Fibroblast of skin of scalp (primary cell): Measurements from ENCODE around the gene PRPF8.
"Not testable (repeated sequence)": the region's sequence is repeated elsewhere in the genome, so short reads cannot be mapped to it uniquely, and the experiment has no call there.

Experiments used
- DNase-seq: peaks from one replicate; pipeline ENCODE4 v3.0.0-alpha.2; 2013

The PRPF8 gene

DNA sequence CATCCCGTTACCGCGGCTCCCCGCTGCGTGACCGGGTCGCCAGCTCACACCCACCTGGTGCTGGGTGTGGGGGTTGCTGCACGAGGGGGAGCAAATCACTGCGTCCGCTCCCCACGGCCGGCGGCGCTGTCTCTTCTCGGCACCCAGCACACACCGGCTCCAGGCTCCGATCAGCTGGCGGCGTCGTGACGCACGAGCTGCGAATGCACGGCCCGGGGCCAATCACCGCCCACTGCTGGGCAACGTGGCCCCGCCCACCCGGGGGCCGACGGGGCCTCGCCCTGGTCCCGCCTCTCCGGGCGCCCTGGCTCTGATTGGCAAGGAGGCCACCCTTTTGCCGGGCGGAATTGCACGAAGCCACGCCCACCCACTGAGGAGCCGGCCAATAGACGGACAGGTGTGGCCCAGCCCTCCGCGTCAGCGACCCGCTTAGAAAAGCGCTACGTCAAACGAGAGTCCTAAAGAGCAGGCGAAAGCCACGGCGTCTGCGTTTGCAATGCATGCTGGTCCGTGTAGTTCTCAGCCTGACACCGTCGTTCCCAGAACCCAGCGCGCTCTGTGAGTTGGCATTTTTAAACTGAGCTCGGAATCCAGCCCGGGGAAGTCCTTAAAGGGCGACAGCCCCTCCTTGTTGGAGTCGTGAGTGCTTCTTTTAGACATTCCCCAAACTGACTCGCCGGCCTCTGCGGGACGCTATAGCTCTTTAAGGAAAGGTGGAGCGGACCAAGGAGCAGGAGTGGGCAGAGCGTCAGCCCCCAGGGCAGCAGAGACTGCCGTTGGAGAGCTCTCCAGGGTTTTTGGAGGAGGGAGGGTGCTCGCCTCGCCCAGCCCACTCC, 31.6 kb upstream of the PRPF8 start:
- DNase-seq = peak; percentile 100

DNA sequence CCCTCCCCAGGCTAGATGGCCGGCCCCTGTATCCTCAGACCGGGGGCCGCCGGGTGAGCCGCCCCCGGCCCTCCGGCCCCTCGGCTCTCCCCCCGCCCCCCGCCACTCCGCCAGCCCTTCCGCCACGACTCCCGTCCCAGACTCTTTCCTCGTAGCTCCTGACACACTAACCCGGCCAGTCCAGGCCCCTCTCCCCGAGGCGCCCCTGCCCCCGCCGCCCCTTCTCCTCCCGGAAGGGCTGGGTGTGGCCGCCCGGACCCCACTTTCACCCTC, 31.1 kb upstream of the PRPF8 start:
- no peak for DNase-seq

DNA sequence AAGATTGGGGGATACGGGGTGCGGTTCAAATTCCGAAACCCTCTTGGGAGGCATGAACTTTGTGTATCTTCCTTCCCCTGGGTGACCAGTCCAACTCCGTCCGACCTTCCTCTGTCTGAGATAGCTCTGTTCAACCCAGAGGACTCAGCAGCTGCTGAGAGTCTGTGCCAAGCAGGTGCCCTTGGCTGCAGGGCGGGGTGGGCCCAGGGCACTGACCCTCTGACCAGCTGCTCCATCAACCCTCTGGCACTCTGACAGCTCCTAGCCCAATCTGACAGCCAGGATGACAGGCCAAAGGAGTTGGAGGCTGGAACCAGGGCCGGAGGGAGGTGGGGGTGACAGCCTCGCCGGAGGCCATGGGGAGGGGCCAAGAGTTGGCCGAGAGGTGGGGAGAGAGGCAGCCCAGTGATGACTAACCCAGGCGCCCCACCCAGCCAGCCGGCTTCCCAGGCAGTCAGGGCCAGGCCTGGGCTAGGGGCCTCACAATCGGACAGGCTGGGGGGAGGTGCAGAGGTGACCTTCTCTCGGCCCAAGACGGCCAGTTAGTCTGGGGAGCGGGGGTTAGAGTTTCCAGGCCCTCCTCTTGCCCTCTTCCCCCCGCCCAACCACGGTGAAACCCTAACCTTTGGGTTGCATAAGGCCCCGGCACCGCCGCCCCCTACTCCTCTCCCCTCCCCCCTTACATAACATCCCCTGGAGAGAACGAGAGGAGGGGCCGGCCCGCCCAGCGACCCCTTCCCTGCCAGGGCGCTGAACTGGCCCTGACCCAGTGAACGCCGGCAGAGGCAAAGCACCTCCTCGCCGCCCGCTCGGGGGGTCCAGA, 30.5 kb upstream of the PRPF8 start:
- DNase-seq = peak; percentile 94

DNA sequence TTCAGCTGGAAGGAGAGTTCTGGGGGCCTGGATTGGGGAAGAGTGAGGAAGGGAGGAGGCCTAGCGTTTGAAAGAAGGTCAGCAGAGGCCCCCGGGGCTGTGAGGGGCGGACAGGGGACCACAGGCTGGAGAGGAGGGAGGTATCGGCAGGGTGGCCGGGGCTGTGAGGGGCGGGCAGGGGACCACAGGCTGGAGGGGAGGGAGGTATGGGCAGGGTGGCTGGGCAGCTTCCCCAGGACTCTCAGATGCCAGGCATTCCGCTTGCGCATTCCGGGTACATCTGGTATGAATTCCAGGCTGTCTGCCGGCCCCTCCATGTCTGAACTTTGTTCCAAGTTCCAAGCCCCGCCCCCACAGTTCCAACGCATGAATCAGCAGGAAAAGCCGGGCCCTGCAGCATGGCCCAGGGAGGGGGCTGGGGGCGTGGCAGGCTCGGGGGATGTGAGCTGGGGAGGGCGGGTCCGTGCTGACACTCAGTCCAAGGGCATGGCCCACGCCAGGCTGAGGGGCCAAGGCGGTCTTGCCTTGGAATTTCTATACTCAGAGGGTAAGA, 29.8 kb upstream of the PRPF8 start:
- DNase-seq = peak; percentile 100

DNA sequence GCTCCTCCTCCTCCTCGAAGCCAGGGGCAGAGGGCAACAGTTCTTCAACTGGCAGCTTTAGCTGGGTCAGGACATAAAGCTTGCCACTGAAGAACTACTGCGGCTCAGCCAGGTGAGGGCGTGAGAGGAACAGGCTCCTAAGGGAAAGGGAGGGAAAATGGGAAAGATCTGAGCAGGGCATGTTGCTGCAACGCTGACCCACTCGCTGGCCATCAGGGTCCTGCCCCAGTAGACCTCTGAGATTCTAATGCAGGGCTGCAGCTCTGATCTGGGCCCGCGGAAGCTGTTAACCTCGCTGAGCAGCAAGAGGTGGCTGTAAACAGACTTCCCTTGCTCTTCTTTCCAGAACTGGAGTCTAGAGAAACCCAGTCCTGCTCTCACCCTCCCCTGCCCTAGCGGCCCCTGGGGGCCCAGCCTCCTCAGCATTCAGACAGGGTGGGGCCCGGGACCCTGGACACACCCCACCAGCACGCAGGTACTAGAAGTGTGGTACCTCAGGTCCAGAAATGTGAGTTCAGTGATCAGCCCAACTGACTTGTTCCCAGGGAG, 29.3 kb upstream of the PRPF8 start:
- no peak for DNase-seq

DNA sequence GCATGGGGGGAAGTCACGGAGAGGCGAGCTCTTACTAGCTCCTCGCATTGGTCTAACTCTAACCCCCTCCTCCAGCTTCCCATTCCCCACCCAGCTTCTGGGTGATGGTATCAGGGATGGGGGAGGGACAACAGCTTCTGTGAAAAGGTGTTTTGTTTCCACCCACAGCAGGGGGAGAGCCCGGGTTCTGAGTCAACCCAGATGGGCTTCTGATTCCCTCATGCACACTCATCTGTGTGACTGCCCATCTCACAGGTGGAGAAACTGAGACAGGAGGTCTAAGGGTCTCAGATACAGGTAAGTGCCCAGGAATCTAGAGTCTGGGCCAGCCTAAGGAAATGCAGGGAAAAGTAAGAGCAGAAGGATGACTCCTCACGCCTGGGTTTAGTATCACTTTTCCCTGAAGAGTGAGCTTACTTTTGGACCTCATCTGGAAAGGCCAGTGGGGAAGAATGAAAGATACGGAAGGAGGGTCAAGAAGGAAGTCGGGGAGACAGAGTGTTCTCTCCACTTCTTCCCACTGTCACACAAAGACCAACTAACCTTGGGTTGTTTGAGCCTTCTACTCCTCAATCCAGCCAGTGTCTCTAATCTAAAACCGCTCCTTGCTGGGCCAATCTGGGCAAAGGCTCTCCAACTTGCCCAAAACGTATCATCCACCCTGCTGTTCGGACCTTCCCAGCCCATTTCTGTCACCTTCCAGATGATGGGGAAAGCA, 28.7 kb upstream of the PRPF8 start:
- DNase-seq = no peak

DNA sequence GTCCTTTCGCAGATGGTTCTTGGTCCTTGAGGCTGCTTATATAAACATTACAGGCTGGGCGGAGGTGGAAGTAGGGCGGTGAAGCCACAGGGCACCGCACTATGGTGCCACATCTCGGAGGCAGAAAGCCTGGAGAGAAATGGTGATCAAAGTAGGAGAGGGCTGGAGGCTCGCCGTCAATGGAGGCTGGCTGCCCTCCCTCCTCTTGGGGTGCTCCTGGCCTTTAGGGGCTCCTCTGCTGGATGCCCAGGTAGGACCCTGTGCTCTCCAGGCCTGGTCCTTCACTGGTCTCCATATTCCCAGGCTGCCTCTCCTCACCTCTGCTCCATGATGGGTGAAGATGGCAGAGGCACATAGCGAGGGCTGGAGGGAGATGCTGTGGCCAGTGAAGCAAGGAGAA, 27.6 kb upstream of the PRPF8 start:
- no peak for DNase-seq

DNA sequence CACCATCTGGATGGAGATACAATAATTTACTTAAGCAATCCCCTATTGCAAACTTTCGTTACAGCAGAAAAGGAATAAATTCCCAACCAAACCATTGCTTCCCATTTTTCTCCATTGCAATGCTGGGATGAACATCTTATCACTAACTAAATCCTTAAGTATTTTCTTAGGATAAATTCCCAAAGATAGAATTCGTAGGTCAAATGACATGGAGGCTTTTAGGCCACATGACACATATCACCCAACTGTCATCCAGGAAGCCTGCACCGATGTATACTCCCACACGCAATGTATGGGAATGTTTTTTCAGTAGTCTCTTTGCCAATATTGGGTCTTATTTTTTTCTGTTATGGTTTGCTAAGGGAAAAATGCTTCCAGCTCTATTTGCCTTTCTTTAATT, 27.1 kb upstream of the PRPF8 start:
- no peak for DNase-seq

DNA sequence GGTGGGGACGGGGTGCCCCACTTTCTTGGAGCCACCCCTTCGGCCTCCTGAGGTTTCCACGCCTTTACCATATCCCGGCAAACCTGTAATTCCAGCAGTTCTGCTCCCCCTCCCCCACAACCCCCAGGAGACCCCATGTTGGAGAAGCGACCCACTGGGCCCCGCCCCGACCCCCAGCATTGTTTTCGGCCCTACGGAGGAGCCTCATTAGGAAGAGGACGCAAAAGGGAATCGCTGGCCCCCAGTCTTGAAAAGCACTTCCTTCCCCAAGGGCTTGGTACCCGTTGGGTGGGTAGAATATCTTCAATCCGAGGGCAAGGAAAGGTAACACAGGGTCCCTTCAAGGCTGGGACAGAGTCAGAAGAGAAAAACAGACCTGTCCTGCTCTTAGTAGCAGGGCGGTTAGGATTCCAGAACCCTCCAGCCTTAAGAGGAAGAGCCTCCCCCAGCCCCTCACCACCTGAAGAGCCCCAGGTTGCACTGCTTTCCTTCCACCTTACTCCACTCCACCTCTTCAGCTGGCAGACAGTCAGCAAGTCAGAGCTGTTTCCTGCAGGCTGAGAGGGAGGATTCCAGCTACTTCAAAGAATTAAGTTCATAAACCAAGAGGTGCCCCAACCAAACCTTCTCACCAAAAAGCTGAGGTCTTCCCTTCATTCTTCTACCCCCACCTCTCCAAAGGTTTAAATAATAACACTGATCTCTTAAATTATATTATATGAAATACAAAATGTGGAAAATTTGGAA, 26.3 kb upstream of the PRPF8 start:
- peak; percentile 49 for DNase-seq

DNA sequence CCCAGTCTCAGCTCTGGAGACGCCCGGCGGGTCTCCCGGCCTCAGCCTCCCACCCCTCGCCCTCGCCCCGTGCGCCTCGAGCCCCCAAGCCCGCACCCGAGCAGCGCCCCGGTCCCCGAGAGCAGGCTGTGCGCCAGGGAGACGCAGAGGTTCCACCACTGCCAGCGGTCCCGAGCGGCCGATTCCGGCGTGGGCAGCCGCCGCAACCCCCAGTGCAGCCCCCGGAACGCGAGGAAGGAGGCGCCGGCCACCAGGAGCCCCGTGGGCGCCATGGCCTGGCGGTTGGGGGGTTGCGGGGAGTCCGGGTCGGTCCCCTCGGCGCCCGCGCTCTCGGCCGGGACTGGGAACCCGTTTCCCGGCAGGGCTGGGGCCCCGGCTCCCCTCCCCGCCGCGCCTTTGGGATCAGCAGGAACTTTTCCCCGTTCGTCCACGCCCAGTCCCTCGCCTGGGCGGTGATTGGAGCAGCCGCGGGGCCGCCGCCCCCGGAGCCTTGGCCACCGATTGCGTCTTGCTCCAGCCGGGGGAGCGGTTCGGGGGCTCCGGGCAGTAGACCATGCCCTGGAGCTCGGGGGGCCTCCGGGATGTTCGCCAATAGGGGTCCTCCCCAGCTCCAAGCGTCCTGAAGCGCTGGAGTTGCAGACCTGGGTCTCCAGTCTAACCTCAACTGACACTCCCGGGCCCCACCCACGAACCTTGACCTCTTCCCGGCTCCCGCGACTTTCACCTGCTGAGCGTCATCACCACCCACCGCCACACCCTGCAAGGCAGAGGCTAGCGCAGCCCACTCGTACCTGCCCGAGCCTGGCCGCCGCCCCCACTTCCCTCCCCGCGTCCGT, 25.5 kb upstream of the PRPF8 start, which contains the start of gene TLCD2:
Gene TLCD2 (minus strand): TSS at position 407 of the 836 bp plus-strand sequence. CDS start 135 bp downstream, at position 272.
- DNase-seq = peak; percentile 83

DNA sequence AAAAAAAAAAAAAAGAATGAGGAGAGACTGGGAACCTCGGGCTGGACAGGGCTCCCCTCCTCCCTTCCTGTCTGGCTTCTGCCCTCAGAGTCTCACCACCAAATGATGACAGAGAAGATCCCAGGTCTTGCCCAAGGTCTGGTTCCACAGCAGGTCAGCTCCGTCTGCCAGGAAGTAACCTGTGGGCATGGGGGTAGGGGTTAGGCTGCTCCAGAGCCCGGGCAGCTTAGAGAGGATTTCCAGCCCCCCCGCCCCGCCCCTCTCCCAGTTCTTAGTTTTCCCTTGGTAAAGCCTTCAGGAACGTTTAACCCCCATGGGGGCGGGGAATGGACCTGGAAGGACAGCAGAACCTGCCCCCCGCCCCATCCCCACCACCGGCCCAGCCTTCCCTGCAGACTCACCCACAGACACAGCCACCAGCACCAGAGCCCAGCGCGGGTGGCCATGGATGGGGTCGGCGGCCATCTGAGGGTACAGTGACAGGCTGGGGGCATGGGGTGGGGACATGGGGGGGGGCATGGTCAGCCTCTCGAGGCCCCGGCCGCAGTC, 24.8 kb upstream of the PRPF8 start:
- DNase-seq = no peak

DNA sequence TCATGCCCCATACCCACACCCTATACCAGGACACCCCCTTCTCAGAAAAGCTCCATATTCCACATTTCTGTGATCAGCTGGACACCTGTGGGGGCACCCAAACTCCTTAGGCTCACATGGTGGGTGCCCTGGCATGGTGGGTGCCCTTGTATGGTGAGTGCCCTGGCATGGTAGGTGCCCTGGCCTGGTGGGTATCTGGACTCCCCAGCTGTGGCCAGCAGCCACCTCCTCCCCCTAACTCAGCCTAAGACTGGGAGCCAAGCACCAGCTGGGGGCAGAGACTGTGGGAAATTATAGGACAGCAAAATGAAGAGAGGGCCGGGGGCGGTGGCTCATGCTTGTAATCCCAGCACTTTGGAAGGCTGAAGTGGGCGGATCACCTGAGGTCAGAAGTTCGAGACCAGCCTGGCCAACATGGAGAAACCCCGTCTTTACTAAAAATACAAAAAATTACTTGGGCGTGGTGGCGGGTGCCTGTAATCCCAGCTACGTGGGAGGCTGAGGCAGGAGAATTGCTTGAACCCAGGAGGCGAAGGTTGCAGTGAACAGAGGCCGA, 24.2 kb upstream of the PRPF8 start:
- not testable (repeated sequence) for DNase-seq

DNA sequence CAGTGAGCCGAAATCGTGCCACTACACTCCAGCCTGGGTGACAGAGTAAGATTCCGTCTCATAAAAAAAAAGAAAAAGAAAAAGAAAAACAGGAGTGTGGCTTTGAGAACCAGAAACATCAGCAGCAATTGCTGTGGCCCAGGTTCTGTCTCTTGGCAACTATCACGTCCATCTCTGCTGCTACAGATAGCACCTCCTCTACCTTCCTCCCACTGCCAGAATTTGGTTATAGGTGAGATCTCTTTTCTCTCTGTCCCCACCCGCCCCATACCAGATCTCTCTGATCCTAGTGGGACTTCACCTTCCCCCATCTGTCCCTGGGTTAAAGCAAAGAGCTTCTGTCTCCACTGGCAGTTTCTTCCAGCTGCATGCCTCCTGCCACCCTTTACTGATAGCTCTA, 22.4 kb upstream of the PRPF8 start:
- DNase-seq = no peak

DNA sequence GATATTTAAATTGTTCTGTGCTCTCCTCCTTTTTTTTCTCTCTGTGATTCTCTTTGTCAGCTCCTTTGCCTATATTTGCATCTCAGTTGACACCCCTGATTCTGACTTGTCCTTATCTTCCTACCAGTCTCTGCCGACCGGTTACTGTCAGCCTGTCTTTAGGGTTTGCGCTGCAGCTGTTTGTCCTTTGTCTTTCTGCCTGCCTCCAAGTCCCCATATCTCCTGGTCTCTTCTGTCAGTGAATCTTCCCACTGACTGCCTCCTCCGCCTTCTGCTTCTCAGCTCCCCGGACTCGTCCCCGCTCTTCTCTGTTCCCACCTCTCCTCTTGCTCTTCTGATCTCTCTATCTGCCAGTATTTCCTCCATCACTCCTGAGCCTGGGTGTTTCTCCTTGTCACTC, 20.3 kb upstream of the PRPF8 start:
- DNase-seq = no peak

DNA sequence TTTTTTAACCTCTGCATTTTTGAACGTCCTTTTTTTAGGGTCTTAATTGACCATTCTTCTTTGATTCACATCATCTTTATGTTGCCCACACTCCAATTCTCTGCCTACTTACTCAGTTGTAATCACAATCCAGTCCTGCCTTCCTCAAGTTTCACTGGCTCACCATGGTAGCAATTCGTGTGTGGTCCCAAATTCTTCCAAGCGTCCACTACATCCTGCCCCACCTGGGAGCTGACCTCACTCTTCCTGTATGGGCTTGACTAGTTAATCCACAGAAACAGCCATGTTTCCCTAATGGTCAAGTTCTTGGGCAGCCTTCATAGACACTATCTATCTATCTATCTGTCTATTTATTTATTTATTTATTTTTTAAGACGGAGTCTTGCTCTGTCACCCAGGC, 18.4 kb upstream of the PRPF8 start:
- DNase-seq = no peak

DNA sequence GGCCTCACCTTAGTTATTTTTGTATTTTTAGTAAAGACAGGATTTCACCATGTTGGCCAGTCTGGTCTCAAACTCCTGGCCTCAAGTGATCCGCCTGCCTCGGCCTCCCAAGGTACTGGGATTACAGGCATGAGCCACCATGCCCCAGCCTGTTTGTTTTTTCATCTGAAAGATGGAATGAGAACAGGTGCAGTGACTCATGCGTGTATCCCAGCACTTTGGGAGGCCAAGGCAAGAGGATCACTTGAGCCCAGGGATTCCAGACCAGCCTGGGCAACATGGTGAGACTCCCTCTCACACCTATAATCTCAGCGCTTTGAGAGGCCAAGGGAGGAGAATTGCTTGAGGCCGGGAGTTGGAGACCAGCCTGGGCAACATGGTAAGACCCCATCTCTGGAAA, 15.2 kb upstream of the PRPF8 start:
- not testable (repeated sequence) for DNase-seq

DNA sequence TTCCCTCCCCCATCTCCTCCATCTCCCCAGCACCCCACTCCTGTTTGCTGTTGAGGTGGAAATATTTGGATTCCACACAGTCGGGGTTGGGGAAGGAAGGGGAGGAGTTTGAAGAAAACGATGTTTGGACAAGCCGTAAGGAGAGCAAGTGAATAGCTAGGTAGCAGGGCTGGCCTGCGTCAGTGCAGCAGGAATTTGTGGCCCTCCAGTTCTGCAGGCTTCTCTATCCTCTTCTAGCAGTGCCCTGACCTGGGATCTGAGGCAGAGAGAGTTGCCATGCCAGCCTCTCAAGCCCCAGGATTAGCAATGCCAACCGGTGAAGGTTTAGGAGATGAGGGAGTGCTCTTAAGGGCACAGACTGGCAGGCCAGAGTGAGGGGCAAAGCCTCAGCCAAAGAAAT, 13.0 kb upstream of the PRPF8 start:
- DNase-seq = no peak

DNA sequence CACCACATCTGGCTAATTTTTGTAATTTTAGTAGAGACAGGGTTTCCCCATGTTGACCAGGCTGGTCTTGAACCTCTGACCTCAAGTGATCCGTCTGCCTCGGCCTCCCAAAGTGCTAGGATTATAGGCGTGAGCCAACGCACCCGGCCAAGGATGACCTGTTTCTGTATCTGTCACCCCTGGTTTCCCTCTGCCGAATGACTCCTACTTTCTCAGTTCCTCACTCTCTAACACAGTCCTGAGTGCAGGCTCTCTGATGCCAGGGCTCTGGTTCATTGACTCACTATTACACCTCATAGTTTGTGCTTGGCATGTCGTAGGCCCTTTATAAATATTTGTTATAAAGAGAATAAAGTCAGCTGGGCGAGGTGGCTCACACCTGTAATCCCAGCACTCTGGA, 10.7 kb upstream of the PRPF8 start:
- no peak for DNase-seq

DNA sequence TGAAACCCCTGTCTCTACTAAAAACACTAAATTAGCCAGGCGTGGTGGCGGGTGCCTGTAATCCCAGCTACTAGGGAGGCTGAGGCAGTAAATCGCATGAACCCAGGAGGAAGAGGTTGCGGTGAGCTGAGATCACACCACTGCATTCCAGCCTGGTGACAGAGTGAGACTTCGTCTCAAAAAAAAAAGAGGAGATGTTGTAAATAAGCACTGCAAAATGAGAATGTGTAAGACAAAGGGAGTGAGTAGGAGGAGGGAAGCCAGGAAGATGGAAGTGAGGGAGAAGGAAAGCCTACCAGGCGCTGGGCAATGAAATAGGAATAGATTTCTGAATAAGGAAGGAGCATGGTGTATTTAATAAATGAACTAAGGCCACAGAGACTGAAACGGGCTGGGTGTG, 8.7 kb upstream of the PRPF8 start:
- DNase-seq = no peak

DNA sequence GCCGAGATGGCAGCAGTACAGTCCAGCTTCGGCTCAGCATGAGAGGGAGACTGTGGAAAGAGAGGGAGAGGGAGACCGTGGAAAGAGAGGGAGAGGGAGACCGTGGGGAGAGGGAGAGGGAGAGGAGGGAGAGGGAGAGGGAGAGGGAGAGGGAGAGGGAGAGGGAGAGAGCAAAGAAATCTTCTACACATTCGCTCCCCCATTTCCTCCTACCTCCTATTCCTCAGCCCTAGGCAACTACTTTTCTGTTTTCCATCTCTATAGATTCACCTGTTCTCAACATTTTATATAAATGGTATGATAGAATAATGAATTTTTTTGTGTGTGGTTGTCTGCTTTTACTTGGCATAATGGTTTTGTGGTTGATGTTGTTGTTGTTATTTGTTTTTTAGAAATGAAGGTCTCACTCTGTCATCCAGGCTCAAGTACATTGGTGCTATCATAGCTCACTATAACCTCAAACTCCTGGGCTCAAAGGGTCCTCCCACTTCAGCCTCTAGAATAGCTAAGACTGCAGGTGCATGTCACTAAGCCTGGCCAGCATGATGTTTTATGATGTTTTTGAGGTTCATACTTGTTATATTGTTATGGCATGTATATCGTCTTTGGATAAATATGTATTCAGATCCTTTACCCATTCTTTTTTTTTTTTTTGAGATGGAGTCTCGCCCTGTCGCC, 6.0 kb upstream of the PRPF8 start:
- DNase-seq = no peak
